Measurements from ENCODE around the gene CHKB.
"Not testable (repeated sequence)": the region's sequence is repeated elsewhere in the genome, so short reads cannot be mapped to it uniquely, and the experiment has no call there.

CHKB gene

DNA sequence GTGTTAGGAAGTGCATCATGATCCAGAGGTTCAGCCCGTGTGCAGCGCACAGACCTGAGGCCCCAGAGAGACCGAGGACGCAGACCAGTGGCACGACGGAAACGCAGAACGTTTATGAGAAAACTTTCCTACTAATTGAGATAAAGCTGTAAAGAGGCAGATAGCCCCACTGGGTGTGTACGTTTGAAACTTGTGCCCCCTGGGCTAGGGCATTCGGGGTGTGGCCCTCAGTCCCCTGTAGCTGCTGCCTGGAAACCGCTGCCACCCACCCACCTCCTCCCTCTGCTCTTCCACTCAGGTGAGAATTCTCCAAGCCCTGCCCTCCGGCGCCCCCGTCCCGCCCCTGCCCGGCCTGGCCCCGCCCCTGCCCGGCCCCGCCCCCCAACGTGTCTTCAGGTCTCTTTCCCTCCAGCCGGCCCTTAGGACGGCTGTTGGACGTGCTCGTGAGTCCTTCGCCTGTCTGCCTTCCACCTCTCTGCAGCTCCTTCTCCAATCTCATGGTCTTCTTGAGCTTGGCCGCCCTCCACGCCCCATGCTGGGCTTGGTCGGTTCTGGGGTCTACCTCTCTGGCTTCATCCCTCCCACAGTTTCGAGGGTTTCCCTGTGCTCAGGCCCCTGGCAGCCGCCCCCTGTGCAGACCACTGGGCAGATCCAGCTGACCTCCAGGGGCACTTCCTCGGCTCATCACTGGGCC is 30.0 kb upstream of the CHKB start:
- DNase-seq (ENCODE audit: low spot score), result no peak

DNA sequence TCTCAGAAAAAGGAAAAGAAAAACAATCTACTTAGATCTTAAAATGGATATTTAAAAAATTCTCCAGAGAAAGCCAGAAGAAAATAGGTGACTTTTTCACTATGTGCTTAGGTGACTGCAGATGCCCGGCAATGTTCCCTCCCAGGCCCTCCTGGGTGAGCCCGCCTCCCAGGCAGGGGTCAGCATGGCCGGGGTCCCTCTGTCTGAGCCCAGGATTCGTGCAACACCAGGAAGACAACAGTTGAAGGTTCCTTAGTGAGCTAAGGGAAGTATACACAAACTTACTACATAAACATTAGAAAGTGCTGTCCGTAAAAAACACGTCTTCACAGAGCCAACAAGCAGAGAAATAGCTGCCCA is 29.5 kb upstream of the CHKB start:
- DNase-seq (ENCODE audit: low spot score), result no peak

GRCh38 chr22:50611341-50612060 is 28.9 kb upstream of the CHKB start:
- DNase-seq (ENCODE audit: low spot score), result no peak

DNA sequence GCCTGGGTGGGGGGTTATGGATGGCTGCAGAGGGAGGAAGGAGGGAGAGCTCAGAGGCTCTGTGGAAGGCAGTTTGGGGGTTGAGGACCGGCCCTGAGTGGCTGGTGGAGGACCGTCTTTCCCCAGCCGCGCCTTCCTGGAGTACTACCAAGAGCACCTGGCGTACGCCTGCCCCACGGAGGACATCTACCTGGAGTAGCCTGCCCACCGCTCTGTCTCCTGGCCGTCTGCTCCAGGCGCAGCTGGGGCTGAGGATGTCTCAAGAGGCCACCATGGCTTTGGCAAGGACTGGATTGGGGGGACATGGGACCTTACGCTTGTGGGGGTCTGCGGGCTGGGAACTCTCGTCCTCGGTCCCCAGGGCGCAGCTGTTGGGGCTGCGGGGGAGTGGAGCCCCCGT is 27.9 kb upstream of the CHKB start:
- no peak for DNase-seq (ENCODE audit: low spot score)

- no peak for DNase-seq (ENCODE audit: low spot score)
Observed at GRCh38 chr22:50610041-50610451, 27.4 kb upstream of the CHKB start.

DNA sequence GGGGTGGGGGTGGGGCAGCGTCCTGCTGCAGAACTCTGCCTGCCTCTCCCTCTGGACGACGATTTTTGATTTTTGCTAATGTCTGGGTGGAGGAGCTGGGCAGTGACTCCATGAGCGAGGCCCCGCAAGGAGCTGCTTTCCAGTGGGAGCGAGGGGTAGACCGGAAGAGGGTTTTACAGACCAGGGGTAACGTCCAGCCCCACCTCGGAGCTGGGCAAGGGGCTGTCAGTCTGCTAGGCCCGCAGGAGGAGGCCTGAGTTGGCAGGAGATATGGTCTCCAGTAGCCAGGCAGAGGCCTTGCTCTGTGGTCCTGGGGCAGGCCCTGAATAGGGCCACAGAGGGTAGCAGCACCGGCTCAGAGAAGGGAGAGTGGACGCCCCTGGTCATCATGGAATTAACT is 26.9 kb upstream of the CHKB start:
- no peak for DNase-seq (ENCODE audit: low spot score)

DNA sequence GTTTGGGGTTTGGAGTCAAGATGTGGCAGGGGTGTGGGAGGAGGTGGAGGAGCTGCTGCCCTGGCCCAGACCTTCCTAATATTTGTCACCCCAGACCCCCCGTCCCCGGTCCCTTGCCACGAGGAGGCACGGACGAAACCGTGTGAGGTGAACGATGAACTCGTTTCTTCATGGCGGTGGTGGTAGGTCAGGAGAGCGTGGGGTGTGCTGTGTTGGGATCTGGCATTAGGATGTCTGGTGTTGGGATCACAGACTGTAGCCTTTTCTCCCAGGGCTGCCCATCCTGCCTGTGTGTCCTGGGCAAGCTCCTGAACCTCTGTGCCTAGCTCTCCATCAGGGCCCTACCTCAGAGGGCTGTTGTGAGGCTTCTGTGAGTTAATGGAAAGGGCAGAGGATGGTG is 26.3 kb upstream of the CHKB start:
- DNase-seq (ENCODE audit: low spot score), result no peak

DNA sequence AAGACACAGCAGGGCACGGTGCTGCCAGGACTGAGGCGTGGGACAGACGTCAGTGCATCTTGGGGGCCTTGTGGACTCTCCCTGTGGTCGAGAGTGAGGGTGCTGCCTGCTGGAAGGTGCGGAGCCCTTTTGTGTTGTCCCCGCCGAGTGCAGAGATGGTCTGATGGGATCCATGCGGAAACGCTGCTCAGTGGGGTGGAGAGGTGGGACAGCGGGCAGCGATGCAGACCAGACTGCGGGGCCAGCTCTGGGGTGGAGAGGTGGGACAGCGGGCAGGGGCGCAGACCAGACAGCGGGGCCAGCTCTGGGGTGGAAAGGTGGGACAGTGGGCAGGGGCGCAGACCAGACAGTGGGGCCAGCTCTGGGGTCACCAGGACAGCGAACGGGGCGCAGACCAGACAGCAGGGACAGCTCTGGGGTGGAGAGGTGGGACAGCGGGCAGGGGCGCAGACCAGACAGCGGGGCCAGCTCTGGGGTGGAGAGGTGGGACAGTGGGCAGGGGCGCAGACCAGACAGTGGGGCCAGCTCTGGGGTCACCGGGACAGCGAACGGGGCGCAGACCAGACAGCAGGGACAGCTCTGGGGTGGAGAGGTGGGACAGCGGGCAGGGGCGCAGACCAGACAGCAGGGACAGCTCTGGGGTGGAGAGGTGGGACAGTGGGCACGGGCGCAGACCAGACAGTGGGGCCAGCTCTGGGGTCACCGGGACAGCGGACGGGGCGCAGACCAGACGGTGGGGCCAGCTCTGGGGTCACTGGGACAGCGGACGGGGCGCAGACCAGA is 25.6 kb upstream of the CHKB start:
- DNase-seq (ENCODE audit: low spot score), result not testable (repeated sequence)

GRCh38 chr22:50607659-50608020 is 25.0 kb upstream of the CHKB start:
- no peak for DNase-seq (ENCODE audit: low spot score)

GRCh38 chr22:50606946-50607658 is 24.5 kb upstream of the CHKB start:
- DNase-seq (ENCODE audit: low spot score), result no peak

DNA sequence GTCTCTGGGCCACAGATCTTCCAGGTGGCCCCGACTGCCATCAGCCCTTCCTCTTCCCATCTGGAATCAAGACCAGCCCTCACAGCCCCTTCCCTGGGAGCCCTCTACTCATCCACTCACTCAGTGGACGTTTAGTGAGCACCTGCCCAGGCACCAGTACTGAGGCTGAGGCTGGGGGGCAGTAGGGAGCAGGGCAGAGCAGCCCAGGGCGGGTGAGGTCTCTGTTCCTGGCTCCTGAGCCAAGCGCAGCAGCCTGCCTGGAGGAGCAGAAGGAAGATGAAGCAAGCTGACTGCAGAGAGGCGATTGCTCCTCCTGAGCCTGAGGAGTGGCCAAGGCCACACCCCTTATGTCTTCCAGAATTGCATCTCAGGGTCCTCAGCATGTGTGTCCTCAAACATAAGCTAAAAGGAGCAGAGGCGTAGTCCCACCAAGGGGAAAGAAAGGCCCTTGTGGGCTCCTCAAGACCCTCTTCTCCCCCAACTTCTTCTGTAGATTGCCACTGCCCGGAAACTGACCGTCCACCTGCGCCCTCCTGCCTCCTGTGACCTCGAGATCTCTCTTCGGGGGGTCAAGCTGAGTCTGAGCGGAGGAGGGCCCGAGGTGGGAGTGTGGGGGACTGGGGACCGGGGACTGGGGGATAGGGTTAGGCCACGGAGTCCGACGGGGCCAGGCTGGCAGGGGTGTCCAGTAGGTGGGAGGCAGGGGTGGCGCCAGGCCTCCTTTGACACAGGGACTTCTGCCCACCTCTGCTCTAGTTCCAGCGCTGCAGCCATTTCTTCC is 23.7 kb upstream of the CHKB start:
- DNase-seq (ENCODE audit: low spot score), result no peak

- no peak for DNase-seq (ENCODE audit: low spot score)
Observed at GRCh38 chr22:50605613-50606074, 23.0 kb upstream of the CHKB start.

DNA sequence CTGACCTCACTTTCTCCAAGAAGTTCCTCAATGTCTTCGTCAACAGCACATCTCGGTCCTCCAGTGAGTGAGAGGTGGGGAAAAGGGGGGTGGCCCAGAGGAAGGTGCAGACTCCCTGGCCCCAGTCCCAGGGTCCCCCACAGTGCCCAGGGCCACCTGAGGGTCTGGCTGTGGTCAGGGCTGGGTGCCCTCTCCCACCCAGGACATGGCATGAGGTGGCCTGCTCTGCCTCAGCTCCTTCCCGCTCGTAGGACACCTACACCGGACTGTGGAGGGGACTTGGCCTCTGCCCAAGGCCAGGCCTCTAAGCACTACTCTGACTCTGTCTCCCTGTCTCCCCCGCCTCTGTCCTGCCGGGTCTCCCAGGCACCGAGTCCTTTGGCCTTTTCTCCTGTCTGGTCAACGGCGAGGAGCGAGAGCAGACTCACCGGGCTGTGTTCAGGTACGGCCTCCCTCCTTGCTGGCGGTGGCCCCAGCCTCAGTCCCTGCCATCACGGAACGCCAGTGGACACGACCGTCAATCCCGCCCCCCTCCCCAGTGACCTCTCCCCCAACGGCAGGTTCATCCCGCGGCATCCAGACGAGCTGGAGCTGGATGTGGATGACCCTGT is 22.5 kb upstream of the CHKB start:
- no peak for DNase-seq (ENCODE audit: low spot score)

GRCh38 chr22:50604256-50605001 is 21.8 kb upstream of the CHKB start:
- no peak for DNase-seq (ENCODE audit: low spot score)

DNA sequence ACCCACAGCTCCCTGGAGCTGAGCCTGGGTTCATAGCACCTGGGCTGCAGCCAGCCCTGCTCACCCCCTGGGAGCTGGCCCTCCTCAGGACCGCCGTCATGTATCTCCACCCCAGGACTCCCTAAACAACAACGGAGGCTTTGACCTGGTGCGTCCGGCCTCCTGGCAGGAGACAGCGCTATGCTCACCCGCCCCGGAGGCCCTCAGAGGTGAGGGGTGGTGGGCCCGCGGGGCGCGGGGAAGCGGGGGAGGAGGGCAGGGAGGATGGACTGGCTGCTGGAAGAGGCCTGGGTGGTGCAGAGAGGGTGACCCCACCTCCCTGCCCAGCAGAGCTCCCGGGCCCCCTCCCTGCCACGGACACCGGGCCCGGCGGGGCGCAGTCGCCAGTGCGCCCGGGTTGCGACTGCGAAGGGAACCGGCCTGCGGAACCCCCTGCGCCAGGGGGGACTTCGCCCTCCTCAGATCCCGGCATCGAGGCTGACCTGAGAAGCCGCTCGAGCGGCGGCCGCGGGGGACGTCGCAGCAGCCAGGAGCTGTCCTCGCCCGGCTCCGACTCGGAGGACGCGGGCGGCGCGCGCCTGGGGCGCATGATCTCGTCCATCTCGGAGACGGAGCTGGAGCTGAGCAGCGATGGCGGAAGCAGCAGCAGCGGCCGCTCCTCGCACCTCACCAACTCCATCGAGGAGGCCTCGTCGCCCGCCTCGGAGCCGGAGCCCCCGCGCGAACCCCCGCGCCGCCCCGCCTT is 21.0 kb upstream of the CHKB start:
- DNase-seq (ENCODE audit: low spot score), result no peak

DNA sequence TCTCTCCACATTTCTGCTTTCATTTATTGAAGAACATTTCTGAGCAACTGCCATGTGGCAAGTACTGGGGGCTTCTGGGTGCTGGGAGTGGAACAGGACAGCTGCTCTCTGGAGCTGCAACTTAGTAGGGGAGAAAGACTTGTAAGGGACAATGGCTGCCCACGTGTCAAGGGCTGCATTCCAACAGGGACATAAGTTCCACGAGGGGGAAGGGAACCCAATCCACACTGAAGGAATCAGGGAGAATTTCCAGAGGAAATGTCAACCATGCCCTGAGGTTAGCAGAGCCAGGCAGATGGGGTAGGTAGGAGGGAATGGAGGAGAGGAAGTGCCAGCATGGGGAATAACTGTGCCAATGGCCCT is 19.7 kb upstream of the CHKB start:
- DNase-seq (ENCODE audit: low spot score), result no peak

DNA sequence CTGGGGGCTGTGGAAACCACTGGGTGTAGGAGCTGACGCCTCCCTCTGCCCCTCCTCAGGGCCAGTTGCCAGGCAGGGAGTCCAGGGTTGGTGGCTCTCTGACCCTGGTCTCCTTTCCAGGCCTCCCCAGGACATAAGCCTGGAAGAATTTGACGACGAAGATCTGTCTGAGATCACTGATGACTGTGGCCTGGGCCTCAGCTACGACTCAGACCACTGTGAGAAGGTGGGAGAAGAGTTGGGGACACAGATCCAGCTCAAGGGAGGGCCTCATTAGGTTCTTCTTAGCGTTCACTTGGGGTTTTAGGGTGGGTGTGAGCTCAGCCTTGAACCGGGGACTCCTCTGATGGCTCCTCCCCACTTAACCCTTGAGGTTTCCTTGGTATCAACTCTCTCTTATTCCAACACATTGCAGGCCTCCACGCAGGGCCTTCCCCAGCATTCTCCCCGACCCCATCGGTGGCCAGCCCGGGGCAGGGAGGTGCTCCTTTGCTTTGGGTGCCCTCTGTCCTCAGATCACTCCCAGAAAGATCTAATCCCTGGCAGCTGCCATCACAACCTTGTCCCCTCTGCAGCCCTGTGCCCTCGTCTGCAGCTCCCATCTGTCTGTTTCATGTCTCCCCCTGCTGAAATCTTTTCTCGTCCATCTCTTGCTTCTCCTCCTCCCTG is 19.2 kb upstream of the CHKB start:
- DNase-seq (ENCODE audit: low spot score), result no peak

DNA sequence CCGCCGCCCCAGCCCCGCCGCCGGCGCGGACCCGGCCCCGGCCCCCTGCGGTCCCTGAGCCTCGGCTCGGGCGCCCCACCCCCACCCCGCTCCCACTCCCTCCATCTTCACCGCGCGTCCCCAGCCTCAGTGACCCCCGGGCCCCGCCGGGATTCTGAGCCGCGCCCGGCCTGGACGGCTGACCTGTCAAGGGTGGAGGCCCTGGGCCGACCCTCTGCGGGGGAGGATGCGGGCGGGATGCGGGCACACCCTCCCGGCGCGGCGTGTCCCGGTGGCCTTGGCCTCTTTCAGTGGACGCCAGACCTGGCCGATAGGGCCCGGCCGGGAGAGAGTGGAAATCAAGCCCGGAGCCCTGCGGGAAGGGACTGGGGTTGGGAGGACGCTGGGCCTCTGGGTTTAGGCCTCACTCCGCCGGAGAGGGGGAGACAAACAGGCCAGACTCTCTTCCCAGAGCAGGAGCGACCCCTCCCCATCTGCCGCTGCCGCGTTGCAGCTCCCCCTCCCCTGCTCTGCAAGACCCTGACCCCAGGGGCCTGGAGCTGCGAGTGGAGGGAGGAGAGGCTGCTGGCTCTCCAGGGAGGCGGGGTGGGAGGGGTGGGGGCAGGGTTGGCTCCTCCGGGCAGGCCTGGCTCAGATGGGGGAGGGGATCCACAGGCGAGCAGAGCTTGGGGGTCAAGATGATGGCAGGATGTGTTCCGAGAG is 18.5 kb upstream of the CHKB start:
- DNase-seq (ENCODE audit: low spot score), result no peak

GRCh38 chr22:50600538-50600937 is 17.9 kb upstream of the CHKB start, which contains the start of gene MAPK8IP2:
Gene MAPK8IP2, plus strand, starts transcription at chr22:50600793. Its CDS starts 26 bp downstream, at chr22:50600819.
- DNase-seq (ENCODE audit: low spot score), result no peak
